ENCODE results near the gene CYP46A1.

The CYP46A1 gene

GRCh38 chr14:99674064-99674650 lies 9.9 kb upstream of the CYP46A1 start:
- DNase-seq (ENCODE audit: low spot score): no peak

GRCh38 chr14:99674776-99675381 lies 9.2 kb upstream of the CYP46A1 start:
- no peak for DNase-seq (ENCODE audit: low spot score)

- no peak for DNase-seq (ENCODE audit: low spot score)
Observed at GRCh38 chr14:99675382-99675835, 8.7 kb upstream of the CYP46A1 start.

- DNase-seq (ENCODE audit: low spot score): no peak
Observed at GRCh38 chr14:99675951-99676350, 8.1 kb upstream of the CYP46A1 start.

- DNase-seq (ENCODE audit: low spot score): no peak
Observed at GRCh38 chr14:99676657-99677056, 7.4 kb upstream of the CYP46A1 start.

GRCh38 chr14:99677231-99678140 lies 6.6 kb upstream of the CYP46A1 start:
- DNase-seq (ENCODE audit: low spot score): no peak

GRCh38 chr14:99678198-99678597 lies 5.9 kb upstream of the CYP46A1 start:
- no peak for DNase-seq (ENCODE audit: low spot score)

- DNase-seq (ENCODE audit: low spot score): no peak
Observed at GRCh38 chr14:99679111-99679510, 5.0 kb upstream of the CYP46A1 start.

GRCh38 chr14:99679543-99679942 lies 4.6 kb upstream of the CYP46A1 start:
- no peak for DNase-seq (ENCODE audit: low spot score)

- no peak for DNase-seq (ENCODE audit: low spot score)
Observed at GRCh38 chr14:99679996-99680395, 4.1 kb upstream of the CYP46A1 start.

GRCh38 chr14:99681101-99681831 lies 2.8 kb upstream of the CYP46A1 start:
- no peak for DNase-seq (ENCODE audit: low spot score)

GRCh38 chr14:99681832-99682148 lies 2.3 kb upstream of the CYP46A1 start:
- no peak for DNase-seq (ENCODE audit: low spot score)

- DNase-seq (ENCODE audit: low spot score): peak; percentile 78
Observed at GRCh38 chr14:99682809-99683618, 1.1 kb upstream of the CYP46A1 start.

GRCh38 chr14:99684410-99684934 lies 374 bp downstream of the CYP46A1 start:
- DNase-seq (ENCODE audit: low spot score): no peak

- no peak for DNase-seq (ENCODE audit: low spot score)
Observed at GRCh38 chr14:99685151-99685591, 1.1 kb downstream of the CYP46A1 start.

- DNase-seq (ENCODE audit: low spot score): no peak
Observed at GRCh38 chr14:99685596-99685995, 1.5 kb downstream of the CYP46A1 start.

- DNase-seq (ENCODE audit: low spot score): no peak
Observed at GRCh38 chr14:99686557-99687283, 2.6 kb downstream of the CYP46A1 start.

- DNase-seq (ENCODE audit: low spot score): peak; percentile 34
Observed at GRCh38 chr14:99687284-99688209, 3.4 kb downstream of the CYP46A1 start.

- no peak for DNase-seq (ENCODE audit: low spot score)
Observed at GRCh38 chr14:99688210-99688581, 4.1 kb downstream of the CYP46A1 start.

- DNase-seq (ENCODE audit: low spot score): no peak
Observed at GRCh38 chr14:99688629-99689028, 4.5 kb downstream of the CYP46A1 start.
